ENCODE data around the gene CGB5.

- TF ChIP-seq MYC (IDR thresholded peaks at IDR 0.05; ENCODE audit: low read depth, low read length) (no peak), CTCF (IDR thresholded peaks at IDR 0.05; ENCODE audit: low read depth, low read length) (no peak), POLR2A (IDR thresholded peaks at IDR 0.05; ENCODE audit: extremely low read depth, insufficient read length) (no peak)
These were observed 49.6 kb upstream of the CGB5 start for GRCh38 chr19:48994035-48994386.

All from NB4 (cell line).